Upper lobe of right lung (tissue), 1 donor: Measurements from ENCODE around the gene GPR107. TPM values are rescaled to one million over a fixed set of nuclear protein-coding genes. Genes with fewer than 3 reads are reported as not detected.

Source experiments
- ATAC-seq: fragments of 200-7000 bp; cut with Tn5 transposase; one replicate; pipeline ENCODE4 v1.9.1; 2020; ENCODE audit warnings: mild to moderate bottlenecking, moderate library complexity
- DNase-seq: peaks from one replicate; pipeline ENCODE4 v3.0.0-alpha.2; 2020
- H3K27ac ChIP-seq: fragments of 200-600 bp; one replicate; pipeline ENCODE4 v1.8.0; 2022
- H3K27me3 ChIP-seq: fragments of 200-600 bp; one replicate; pipeline ENCODE4 v1.8.0; 2022; ENCODE audit warnings: mild to moderate bottlenecking
- H3K36me3 ChIP-seq: fragments of 200-600 bp; one replicate; pipeline ENCODE4 v1.8.0; 2022
- H3K4me1 ChIP-seq: fragments of 200-600 bp; one replicate; pipeline ENCODE4 v1.8.0; 2022
- H3K4me3 ChIP-seq: fragments of 200-600 bp; one replicate; pipeline ENCODE4 v1.8.0; 2022; ENCODE audit warnings: mild to moderate bottlenecking
- H3K9me3 ChIP-seq: fragments of 200-600 bp; one replicate; pipeline ENCODE4 v1.8.0; 2022
- CTCF ChIP-seq: fragments of 200-600 bp; IDR thresholded peaks from one replicate; pipeline ENCODE4 v1.8.0; 2022; ENCODE audit warnings: antibody characterized with exemption
- intact Hi-C: fragments of 100-400 bp; cut with DNase I; formaldehyde crosslinking; loops from one replicate; pipeline ENCODE4 v1.11.0; 2022
- total RNA-seq: library from RNA; stranded (reverse); fragmentation: NEBNext Ultra II Directional; extraction: Animal tissue kit (Norgen Biotek cat#: 25700); gene quantifications from one replicate; pipeline ENCODE4 v1.2.1, GENCODE V29; 2021
- donor health status: DM: no; HTN: yes; CAD: no; lungs with severe emphysema.

Gene GPR107
- total RNA-seq, 1 donor from 2014 or later: 39.3 TPM

- no peak for DNase-seq
Observed at GRCh38 chr9:130049431-130050210, 4.1 kb upstream of the GPR107 start.

GRCh38 chr9:130050462-130050861 lies 3.2 kb upstream of the GPR107 start:
- no peaks in the 10 kb centered on the region for H3K36me3 ChIP-seq
- H3K4me1 ChIP-seq: peaks cover 33% of the 10 kb centered on the region
- H3K27ac ChIP-seq: no peak overlapping the region
- DNase-seq (no peak), ATAC-seq (no peak)
- no peak for TF ChIP-seq CTCF
- intact Hi-C loops: no loop called here
- no peak overlapping the region for H3K4me3 ChIP-seq
- H3K9me3 ChIP-seq: no peaks in the 10 kb centered on the region
- H3K27me3 ChIP-seq: no peaks in the 10 kb centered on the region

More at GRCh38 chr9:130049431-130050210, 4.1 kb upstream of the GPR107 start:
- Histone ChIP-seq H3K4me3 (no peak overlapping the region), H3K4me1 (peaks cover 31% of the 10 kb centered on the region), H3K36me3 (no peaks in the 10 kb centered on the region), H3K27me3 (no peaks in the 10 kb centered on the region), H3K9me3 (no peaks in the 10 kb centered on the region), H3K27ac (no peak overlapping the region)
- intact Hi-C loops: loop anchor here (10.0 kb wide), 1 partner anchor 165 kb away; no protein-coding TSS in a partner anchor
- no peak for ATAC-seq
- TF ChIP-seq CTCF: no peak

DNA sequence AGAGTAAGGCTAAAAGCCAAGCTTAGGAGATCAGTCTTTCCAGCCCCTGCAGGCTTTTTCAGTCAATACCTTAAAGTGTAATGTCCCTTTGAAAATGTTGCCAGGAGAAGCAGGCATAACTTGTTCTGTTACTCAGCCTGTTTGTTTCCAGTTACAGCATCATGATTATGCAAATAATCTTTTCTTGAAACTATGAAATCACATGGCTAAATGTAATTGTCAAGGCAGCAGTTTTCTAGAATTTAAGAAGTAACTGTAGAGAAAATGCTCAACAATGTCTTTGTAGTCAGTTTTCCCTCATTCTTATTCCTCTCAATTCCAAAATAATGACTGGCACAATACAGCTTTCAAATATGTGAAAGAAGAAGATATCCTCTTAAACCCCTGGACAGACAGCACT lies 1.9 kb upstream of the GPR107 start:
- H3K4me1 ChIP-seq: peaks cover 29% of the 10 kb centered on the region
- DNase-seq: no peak
- intact Hi-C loops: no loop called here
- H3K27ac ChIP-seq: peak overlapping the region; percentile 61
- no peak overlapping the region for H3K4me3 ChIP-seq
- H3K9me3 ChIP-seq: no peaks in the 10 kb centered on the region
- no peaks in the 10 kb centered on the region for H3K27me3 ChIP-seq
- no peaks in the 10 kb centered on the region for H3K36me3 ChIP-seq
- no peak for TF ChIP-seq CTCF
- no peak for ATAC-seq

- Histone ChIP-seq H3K9me3 (no peaks in the 10 kb centered on the region), H3K4me3 (peak overlapping the region; percentile 98), H3K27ac (peak overlapping the region; percentile 97), H3K4me1 (peaks cover 29% of the 10 kb centered on the region), H3K27me3 (no peaks in the 10 kb centered on the region), H3K36me3 (peaks cover 6% of the 10 kb centered on the region)
- intact Hi-C loops: no loop called here
- no peak for TF ChIP-seq CTCF
- ATAC-seq (no peak), DNase-seq (no peak)
Observed at GRCh38 chr9:130053109-130053503, 600 bp upstream of the GPR107 start.

DNA sequence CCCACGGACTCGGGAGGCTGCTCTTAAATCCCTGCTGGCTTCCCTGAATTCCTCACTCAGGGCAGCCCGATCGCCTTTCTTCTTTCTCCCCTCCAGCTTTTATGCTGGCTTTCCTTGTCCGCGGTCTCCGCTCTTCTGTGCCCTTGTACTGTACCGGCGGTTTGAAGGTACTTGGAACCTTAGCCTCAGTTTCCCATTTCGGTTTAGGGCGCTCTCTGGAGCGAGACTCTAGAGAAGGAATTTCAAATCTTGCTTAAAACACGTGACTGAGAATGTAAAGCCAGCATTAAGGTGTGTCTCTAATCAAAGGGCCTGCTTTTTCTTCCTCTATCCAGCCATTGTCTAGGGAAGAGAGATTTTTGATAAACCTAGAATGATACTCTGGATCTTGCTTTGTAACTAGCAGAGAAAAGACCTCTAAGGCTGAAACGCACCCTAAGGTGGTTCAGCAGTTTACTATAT lies 650 bp downstream of the GPR107 start:
- ATAC-seq (no peak), DNase-seq (no peak)
- Histone ChIP-seq H3K27me3 (no peaks in the 10 kb centered on the region), H3K36me3 (peaks cover 18% of the 10 kb centered on the region), H3K27ac (peak overlapping the region; percentile 97), H3K4me3 (peak overlapping the region; percentile 98), H3K9me3 (no peaks in the 10 kb centered on the region), H3K4me1 (peaks cover 29% of the 10 kb centered on the region)
- TF ChIP-seq CTCF: no peak
- intact Hi-C loops: no loop called here
